WTC11 (cell line): ENCODE results near the gene DHRS1.

ENCODE experiments used
- ATF2 ChIP-seq: sonication (generic); formaldehyde crosslinking; IDR thresholded peaks from 2 replicates; pipeline ENCODE4 v1.8.1; 2022; ENCODE audit warnings: low read depth, missing genetic modification reagents, borderline replicate concordance
- E2F1 ChIP-seq: sonication (generic); formaldehyde crosslinking; IDR thresholded peaks from 2 replicates; pipeline ENCODE4 v1.8.0; 2022; ENCODE audit warnings: mild to moderate bottlenecking, missing genetic modification reagents
- SP1 ChIP-seq: sonication (generic); formaldehyde crosslinking; conservative IDR thresholded peaks from 2 replicates; pipeline ENCODE4 v1.8.1; 2022; ENCODE audit warnings: missing genetic modification reagents
- ZNF138 ChIP-seq: sonication (generic); formaldehyde crosslinking; conservative IDR thresholded peaks from 2 replicates; pipeline ENCODE4 v1.8.1; 2022; ENCODE audit warnings: mild to moderate bottlenecking, moderate library complexity, missing genetic modification reagents
- ZNF317 ChIP-seq: sonication (generic); formaldehyde crosslinking; IDR thresholded peaks from 2 replicates; pipeline ENCODE4 v1.8.1; 2023; ENCODE audit warnings: low read depth, mild to moderate bottlenecking, moderate library complexity, missing genetic modification reagents, borderline replicate concordance
- TF ChIP-seq, protein P1 (sequence below): fragments of 200-600 bp; IDR thresholded peaks from 2 replicates; pipeline ENCODE4 v1.8.0; 2022; ENCODE audit warnings: antibody characterized with exemption

DNA sequence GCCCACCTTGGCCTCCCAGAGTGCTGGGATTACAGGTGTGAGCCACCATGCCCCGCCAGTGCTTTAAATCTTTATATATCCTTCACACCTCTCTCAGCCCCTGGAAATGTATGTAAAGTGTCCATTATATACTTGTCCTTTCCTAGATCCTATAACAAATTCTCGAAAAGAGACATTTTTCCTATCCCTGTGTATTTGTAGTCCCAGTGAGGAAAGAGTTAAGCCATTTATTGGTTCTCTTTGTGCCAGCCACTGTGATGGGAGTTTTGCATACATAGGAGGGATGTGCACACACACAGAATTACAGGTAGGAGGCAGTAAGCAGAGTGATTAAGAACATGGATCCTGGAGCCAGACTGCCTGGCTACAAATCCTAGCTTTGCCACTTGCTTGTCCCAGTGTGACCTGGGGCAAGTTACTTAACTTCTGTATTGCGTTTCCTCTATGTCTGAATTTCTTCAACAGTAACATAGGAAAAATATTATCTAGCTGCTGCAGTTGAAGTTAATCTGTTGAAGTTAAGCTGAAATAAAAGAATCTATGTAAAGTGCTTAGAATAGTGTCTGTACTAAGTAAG, 26.1 kb downstream of the DHRS1 start:
- TF ChIP-seq ZNF138 (CRISPR knock-in tag) (no peak), E2F1 (CRISPR knock-in tag) (no peak), ATF2 (CRISPR knock-in tag) (no peak), SP1 (CRISPR knock-in tag) (no peak), ZNF317 (CRISPR knock-in tag) (no peak)
- TF ChIP-seq, protein P1, sequence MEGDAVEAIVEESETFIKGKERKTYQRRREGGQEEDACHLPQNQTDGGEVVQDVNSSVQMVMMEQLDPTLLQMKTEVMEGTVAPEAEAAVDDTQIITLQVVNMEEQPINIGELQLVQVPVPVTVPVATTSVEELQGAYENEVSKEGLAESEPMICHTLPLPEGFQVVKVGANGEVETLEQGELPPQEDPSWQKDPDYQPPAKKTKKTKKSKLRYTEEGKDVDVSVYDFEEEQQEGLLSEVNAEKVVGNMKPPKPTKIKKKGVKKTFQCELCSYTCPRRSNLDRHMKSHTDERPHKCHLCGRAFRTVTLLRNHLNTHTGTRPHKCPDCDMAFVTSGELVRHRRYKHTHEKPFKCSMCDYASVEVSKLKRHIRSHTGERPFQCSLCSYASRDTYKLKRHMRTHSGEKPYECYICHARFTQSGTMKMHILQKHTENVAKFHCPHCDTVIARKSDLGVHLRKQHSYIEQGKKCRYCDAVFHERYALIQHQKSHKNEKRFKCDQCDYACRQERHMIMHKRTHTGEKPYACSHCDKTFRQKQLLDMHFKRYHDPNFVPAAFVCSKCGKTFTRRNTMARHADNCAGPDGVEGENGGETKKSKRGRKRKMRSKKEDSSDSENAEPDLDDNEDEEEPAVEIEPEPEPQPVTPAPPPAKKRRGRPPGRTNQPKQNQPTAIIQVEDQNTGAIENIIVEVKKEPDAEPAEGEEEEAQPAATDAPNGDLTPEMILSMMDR: no peak
